SU-DHL-6 (cell line): ENCODE measurements around the gene SNX6.
"Not testable (repeated sequence)": the region's sequence is repeated elsewhere in the genome, so short reads cannot be mapped to it uniquely, and the experiment has no call there.

Experiments used
- H2AFZ ChIP-seq: fragments of 200-600 bp; sonication (generic); 2 replicates; pipeline ENCODE4 v1.6.1; 2014; ENCODE audit warnings: low read depth, mild to moderate bottlenecking, moderate library complexity, mixed read lengths, antibody characterized with exemption, low read length; ENCODE audit not compliant: severe bottlenecking
- H3F3A ChIP-seq: fragments of 200-600 bp; shearing (Covaris generic); 2 replicates; pipeline ENCODE4 v1.6.0; 2016; ENCODE audit warnings: antibody characterized with exemption, mild to moderate bottlenecking; ENCODE audit not compliant: insufficient read depth
- H3K27ac ChIP-seq: fragments of 200-600 bp; sonication (generic); 2 replicates; pipeline ENCODE4 v1.5.1; 2016; ENCODE audit warnings: low read depth, mild to moderate bottlenecking, low read length, moderate library complexity, mixed read lengths
- H3K27me3 ChIP-seq: fragments of 200-600 bp; sonication (generic), shearing (Covaris generic); 2 replicates; pipeline ENCODE4 v1.6.0; 2014; ENCODE audit warnings: mild to moderate bottlenecking, low read length
- H3K36me3 ChIP-seq: fragments of 200-600 bp; sonication (generic); 2 replicates; pipeline ENCODE4 v1.6.1; 2014; ENCODE audit warnings: mild to moderate bottlenecking, low read length, mixed read lengths
- H3K4me2 ChIP-seq: fragments of 300-600, 200-600 bp; shearing (Covaris generic), sonication (generic); 2 replicates; pipeline ENCODE4 v1.6.0; 2014; ENCODE audit warnings: low read length, low read depth, mild to moderate bottlenecking; ENCODE audit not compliant: poor library complexity, severe bottlenecking
- H3K4me3 ChIP-seq: fragments of 200-600 bp; sonication (generic); 2 replicates; pipeline ENCODE4 v1.5.1; 2014; ENCODE audit warnings: antibody characterized with exemption, low read length, mild to moderate bottlenecking, mixed read lengths; ENCODE audit not compliant: insufficient read depth, poor library complexity, severe bottlenecking
- H3K79me2 ChIP-seq: fragments of 200-600 bp; sonication (generic); 2 replicates; pipeline ENCODE4 v1.6.1; 2014; ENCODE audit warnings: mild to moderate bottlenecking, low read length, moderate library complexity; ENCODE audit not compliant: insufficient read depth
- H3K9ac ChIP-seq: fragments of 200-600 bp; sonication (generic); 2 replicates; pipeline ENCODE4 v1.7.0; 2014; ENCODE audit warnings: mild to moderate bottlenecking, low read length
- H3K9me2 ChIP-seq: fragments of 200-600 bp; sonication (generic); replicated peaks from 2 replicates; pipeline ENCODE4 v1.6.1; 2014; ENCODE audit warnings: low read length; ENCODE audit not compliant: insufficient read depth
- H3K9me3 ChIP-seq: fragments of 200-600 bp; sonication (generic); 2 replicates; pipeline ENCODE4 v1.6.1; 2014; ENCODE audit warnings: low read length, mixed read lengths; ENCODE audit not compliant: insufficient read depth
- H4K20me1 ChIP-seq: fragments of 200-600 bp; sonication (generic); 2 replicates; pipeline ENCODE4 v1.6.1; 2014; ENCODE audit warnings: low read depth, mild to moderate bottlenecking, antibody characterized with exemption, low read length, moderate library complexity, mixed read lengths
- CTCF ChIP-seq: fragments of 200-600 bp; sonication (generic); IDR thresholded peaks from one replicate; pipeline ENCODE4 v1.5.1; 2017; ENCODE audit warnings: antibody characterized with exemption, mild to moderate bottlenecking, low read length, moderate library complexity; ENCODE audit not compliant: insufficient read depth, poor library complexity, severe bottlenecking
- EZH2phosphoT487 ChIP-seq: fragments of 200-600 bp; sonication (generic), shearing (Covaris generic); conservative IDR thresholded peaks from 2 replicates; pipeline ENCODE4 v1.6.1; 2018; ENCODE audit warnings: mild to moderate bottlenecking, antibody characterized with exemption, low read length, moderate library complexity, mixed read lengths

The SNX6 gene

GRCh38 chr14:34562776-34563150, 67.2 kb downstream of the SNX6 start:
- Histone ChIP-seq H3K9me2 (no peaks in the 10 kb centered on the region), H3K9ac (no peak overlapping the region), H3F3A (peaks cover 4% of the 10 kb centered on the region; the same call in 1 of the 2 replicates), H3K4me3 (no peak overlapping the region), H3K79me2 (no peaks in the 10 kb centered on the region), H3K9me3 (no peaks in the 10 kb centered on the region), H2AFZ (no peak overlapping the region), H3K4me2 (no peak overlapping the region), H3K27me3 (no peaks in the 10 kb centered on the region), H3K27ac (no peak overlapping the region), H4K20me1 (no peaks in the 10 kb centered on the region), H3K36me3 (peaks cover 6% of the 10 kb centered on the region; the same call in 1 of the 2 replicates)
- TF ChIP-seq EZH2phosphoT487 (no peak), CTCF (no peak)

GRCh38 chr14:34562037-34562775, 67.7 kb downstream of the SNX6 start:
- not testable (repeated sequence) for H3K4me2 ChIP-seq, H3K36me3 ChIP-seq, H3F3A ChIP-seq, H3K79me2 ChIP-seq, H3K27ac ChIP-seq, H4K20me1 ChIP-seq, H3K9me2 ChIP-seq, H3K27me3 ChIP-seq, H3K9me3 ChIP-seq, H2AFZ ChIP-seq, H3K9ac ChIP-seq, H3K4me3 ChIP-seq

GRCh38 chr14:34556498-34556829, 73.5 kb downstream of the SNX6 start:
- not testable (repeated sequence) for H3K9me2 ChIP-seq, H3K4me2 ChIP-seq, H3K9ac ChIP-seq, H3K36me3 ChIP-seq, H3K79me2 ChIP-seq, H3K4me3 ChIP-seq, H4K20me1 ChIP-seq, H2AFZ ChIP-seq, H3K9me3 ChIP-seq, H3K27me3 ChIP-seq, H3K27ac ChIP-seq
- H3F3A ChIP-seq = peaks cover 12% of the 10 kb centered on the region

- H3K27ac ChIP-seq, H3K36me3 ChIP-seq, H3K4me3 ChIP-seq, H2AFZ ChIP-seq, H3K9me3 ChIP-seq, H3K9me2 ChIP-seq, H3K27me3 ChIP-seq, H4K20me1 ChIP-seq, H3K9ac ChIP-seq, H3K4me2 ChIP-seq, H3K79me2 ChIP-seq: not testable (repeated sequence)
- peaks cover 12% of the 10 kb centered on the region for H3F3A ChIP-seq
These were observed 74.1 kb downstream of the SNX6 start for GRCh38 chr14:34555583-34556497.
